ENCODE results near the gene AEBP2.

Gene AEBP2

DNA sequence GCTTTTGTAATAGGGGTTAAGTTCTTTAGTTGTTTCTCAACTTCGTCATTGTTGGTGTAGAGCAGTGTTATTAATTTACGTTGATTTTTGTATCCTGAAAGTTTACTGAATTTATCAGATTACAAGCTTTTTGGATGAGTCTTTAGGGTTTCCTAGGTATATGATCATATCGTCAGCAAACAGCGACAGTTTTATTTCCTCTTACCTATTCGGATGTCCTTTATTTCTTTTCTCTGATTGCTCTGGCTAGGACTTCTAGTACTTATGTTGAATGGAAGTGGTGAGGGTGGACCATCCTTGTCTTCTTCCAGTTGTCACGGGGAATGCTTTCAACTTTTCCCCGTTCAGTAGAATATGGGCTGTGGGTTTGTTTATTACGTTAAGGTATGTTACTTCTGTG is 37.8 kb downstream of the AEBP2 start:
- no peak overlapping the region for H3K4me3 ChIP-seq (ENCODE audit: low read length)
- H3K9ac ChIP-seq (ENCODE audit: low read length), result no peak overlapping the region
- peaks cover 73% of the 10 kb centered on the region for H3K79me2 ChIP-seq (ENCODE audit: low read length)
- H3K36me3 ChIP-seq (replicated peaks; ENCODE audit: low read depth, low read length), result peaks cover 37% of the 10 kb centered on the region
- no peaks in the 10 kb centered on the region for H3K9me3 ChIP-seq (ENCODE audit: insufficient read depth, low read length)
- H3K4me1 ChIP-seq (ENCODE audit: low read length), result peaks cover 3% of the 10 kb centered on the region
- H3K27ac ChIP-seq (ENCODE audit: low read length), result no peak overlapping the region
- H3K4me2 ChIP-seq (ENCODE audit: low read length), result no peak overlapping the region
- TF ChIP-seq EZH2phosphoT487 (IDR thresholded peaks at IDR 0.05; ENCODE audit: low read depth), result no peak
- TF ChIP-seq, protein P1, sequence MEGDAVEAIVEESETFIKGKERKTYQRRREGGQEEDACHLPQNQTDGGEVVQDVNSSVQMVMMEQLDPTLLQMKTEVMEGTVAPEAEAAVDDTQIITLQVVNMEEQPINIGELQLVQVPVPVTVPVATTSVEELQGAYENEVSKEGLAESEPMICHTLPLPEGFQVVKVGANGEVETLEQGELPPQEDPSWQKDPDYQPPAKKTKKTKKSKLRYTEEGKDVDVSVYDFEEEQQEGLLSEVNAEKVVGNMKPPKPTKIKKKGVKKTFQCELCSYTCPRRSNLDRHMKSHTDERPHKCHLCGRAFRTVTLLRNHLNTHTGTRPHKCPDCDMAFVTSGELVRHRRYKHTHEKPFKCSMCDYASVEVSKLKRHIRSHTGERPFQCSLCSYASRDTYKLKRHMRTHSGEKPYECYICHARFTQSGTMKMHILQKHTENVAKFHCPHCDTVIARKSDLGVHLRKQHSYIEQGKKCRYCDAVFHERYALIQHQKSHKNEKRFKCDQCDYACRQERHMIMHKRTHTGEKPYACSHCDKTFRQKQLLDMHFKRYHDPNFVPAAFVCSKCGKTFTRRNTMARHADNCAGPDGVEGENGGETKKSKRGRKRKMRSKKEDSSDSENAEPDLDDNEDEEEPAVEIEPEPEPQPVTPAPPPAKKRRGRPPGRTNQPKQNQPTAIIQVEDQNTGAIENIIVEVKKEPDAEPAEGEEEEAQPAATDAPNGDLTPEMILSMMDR (IDR thresholded peaks at IDR 0.05; ENCODE audit: low read depth, low read length), result no peak
- H3K27me3 ChIP-seq (ENCODE audit: low read depth, low read length), result no peaks in the 10 kb centered on the region
- no peak overlapping the region for H2AFZ ChIP-seq (ENCODE audit: low read depth, low read length)
- peaks cover 18% of the 10 kb centered on the region for H4K20me1 ChIP-seq (ENCODE audit: insufficient read depth, low read length)

DNA sequence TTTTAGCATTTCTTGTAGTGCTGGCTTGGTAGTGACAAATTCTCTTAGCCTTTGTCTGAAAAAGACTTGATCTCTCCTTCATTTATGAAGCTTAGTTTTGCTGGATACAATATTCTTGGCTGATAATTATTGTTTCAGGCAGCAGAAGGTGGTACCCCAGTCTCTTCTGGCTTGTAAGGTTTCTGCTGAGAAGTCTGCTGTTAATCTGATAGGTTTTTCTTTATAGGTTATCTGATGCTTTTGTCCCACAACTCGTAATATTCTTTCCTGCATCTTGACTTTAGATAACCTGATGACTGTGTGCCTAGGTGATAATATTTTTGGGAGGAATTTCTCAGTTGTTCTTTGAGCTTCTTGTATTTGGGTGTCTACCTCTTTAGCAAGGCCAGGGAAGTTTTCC is 41.2 kb downstream of the AEBP2 start:
- Histone ChIP-seq H2AFZ (ENCODE audit: low read depth, low read length) (no peak overlapping the region), H3K4me1 (ENCODE audit: low read length) (peaks cover 13% of the 10 kb centered on the region), H4K20me1 (ENCODE audit: insufficient read depth, low read length) (peaks cover 36% of the 10 kb centered on the region), H3K27ac (ENCODE audit: low read length) (no peak overlapping the region), H3K36me3 (replicated peaks; ENCODE audit: low read depth, low read length) (peaks cover 38% of the 10 kb centered on the region), H3K4me3 (ENCODE audit: low read length) (no peak overlapping the region), H3K79me2 (ENCODE audit: low read length) (peaks cover 95% of the 10 kb centered on the region), H3K4me2 (ENCODE audit: low read length) (no peak overlapping the region), H3K27me3 (ENCODE audit: low read depth, low read length) (no peaks in the 10 kb centered on the region), H3K9me3 (ENCODE audit: insufficient read depth, low read length) (no peaks in the 10 kb centered on the region), H3K9ac (ENCODE audit: low read length) (no peak overlapping the region)
- TF ChIP-seq, protein P1 (IDR thresholded peaks at IDR 0.05; ENCODE audit: low read depth, low read length), result no peak
- TF ChIP-seq EZH2phosphoT487 (IDR thresholded peaks at IDR 0.05; ENCODE audit: low read depth), result no peak

DNA sequence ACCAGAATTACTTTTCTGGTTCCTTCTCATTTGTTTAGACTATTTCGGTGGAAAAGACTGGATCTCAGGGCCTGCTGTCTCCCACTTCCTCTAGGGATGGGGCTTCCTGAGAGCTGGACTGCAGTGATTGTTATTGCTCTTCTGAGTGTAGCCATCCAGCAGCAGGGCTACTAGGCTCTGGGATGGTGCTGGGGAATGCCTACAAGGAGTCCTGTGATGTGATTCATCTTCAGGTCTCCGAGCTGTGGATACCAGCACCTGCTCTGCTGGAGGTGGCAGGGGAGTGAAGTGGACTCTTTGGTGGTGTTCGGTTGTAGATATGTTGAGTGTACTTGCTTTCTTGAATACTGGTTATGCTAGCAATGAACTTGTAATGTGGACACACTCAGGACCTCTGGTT is 42.7 kb downstream of the AEBP2 start:
- Histone ChIP-seq H3K4me1 (ENCODE audit: low read length) (peaks cover 13% of the 10 kb centered on the region), H2AFZ (ENCODE audit: low read depth, low read length) (no peak overlapping the region), H3K4me3 (ENCODE audit: low read length) (no peak overlapping the region), H4K20me1 (ENCODE audit: insufficient read depth, low read length) (peaks cover 42% of the 10 kb centered on the region), H3K9me3 (ENCODE audit: insufficient read depth, low read length) (no peaks in the 10 kb centered on the region), H3K27ac (ENCODE audit: low read length) (peak overlapping the region; percentile 20), H3K27me3 (ENCODE audit: low read depth, low read length) (no peaks in the 10 kb centered on the region), H3K36me3 (replicated peaks; ENCODE audit: low read depth, low read length) (peaks cover 43% of the 10 kb centered on the region), H3K79me2 (ENCODE audit: low read length) (peaks cover 96% of the 10 kb centered on the region), H3K9ac (ENCODE audit: low read length) (no peak overlapping the region), H3K4me2 (ENCODE audit: low read length) (peak overlapping the region; percentile 34; the same call in 1 of the 2 replicates)
- TF ChIP-seq EZH2phosphoT487 (IDR thresholded peaks at IDR 0.05; ENCODE audit: low read depth), result no peak
- TF ChIP-seq, protein P1 (IDR thresholded peaks at IDR 0.05; ENCODE audit: low read depth, low read length), result no peak

DNA sequence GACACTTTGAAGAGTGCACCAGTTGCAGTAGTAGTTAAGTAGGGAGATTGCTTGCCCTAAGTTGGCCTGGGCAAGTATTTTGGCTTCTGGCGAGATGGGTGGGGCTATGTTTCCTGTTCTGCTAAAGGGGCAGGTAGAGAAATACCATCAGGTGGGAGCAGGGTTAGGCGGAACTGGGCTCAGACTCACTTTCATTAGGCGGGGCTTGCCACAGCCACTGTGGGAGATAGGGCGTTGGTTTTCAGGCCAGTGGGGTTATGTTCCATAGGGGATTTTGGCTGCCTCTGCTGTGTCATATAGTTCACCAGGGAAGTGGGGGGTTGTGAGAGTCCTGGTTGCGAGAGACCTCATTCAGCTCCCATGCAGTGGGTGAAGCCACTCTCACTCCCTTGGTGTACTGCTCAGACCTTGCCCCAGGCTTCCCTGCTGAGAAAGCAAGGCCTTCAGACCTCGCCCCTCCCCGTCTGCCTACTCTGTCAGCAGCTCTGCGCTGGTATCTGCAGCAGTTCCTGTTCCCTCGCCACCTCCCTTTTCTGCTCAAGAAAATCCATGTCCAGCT is 43.3 kb downstream of the AEBP2 start:
- H3K27me3 ChIP-seq (ENCODE audit: low read depth, low read length), result no peaks in the 10 kb centered on the region
- no peaks in the 10 kb centered on the region for H3K9me3 ChIP-seq (ENCODE audit: insufficient read depth, low read length)
- peaks cover 42% of the 10 kb centered on the region for H4K20me1 ChIP-seq (ENCODE audit: insufficient read depth, low read length)
- no peak overlapping the region for H3K4me3 ChIP-seq (ENCODE audit: low read length)
- H3K79me2 ChIP-seq (ENCODE audit: low read length), result peaks cover 96% of the 10 kb centered on the region
- peaks cover 40% of the 10 kb centered on the region for H3K36me3 ChIP-seq (replicated peaks; ENCODE audit: low read depth, low read length)
- H3K27ac ChIP-seq (ENCODE audit: low read length), result peak overlapping the region; percentile 20
- TF ChIP-seq EZH2phosphoT487 (IDR thresholded peaks at IDR 0.05; ENCODE audit: low read depth), result no peak
- TF ChIP-seq, protein P1 (IDR thresholded peaks at IDR 0.05; ENCODE audit: low read depth, low read length), result no peak
- peak overlapping the region; percentile 34; the same call in 1 of the 2 replicates for H3K4me2 ChIP-seq (ENCODE audit: low read length)
- H3K4me1 ChIP-seq (ENCODE audit: low read length), result peaks cover 13% of the 10 kb centered on the region
- no peak overlapping the region for H3K9ac ChIP-seq (ENCODE audit: low read length)
- H2AFZ ChIP-seq (ENCODE audit: low read depth, low read length), result no peak overlapping the region

Measured in OCI-LY3 (cell line).